ENCODE results near the gene SHC3. TPM values are rescaled to one million over a fixed set of nuclear protein-coding genes. Genes with fewer than 3 reads are reported as not detected.

Gene SHC3
- total RNA-seq, 1 donor from 2014 or later: 0.59 TPM

GRCh38 chr9:89038382-89039103 is 140.1 kb downstream of the SHC3 start:
- intact Hi-C loops (cut with micrococcal nuclease): no loop called here
- no peak for DNase-seq
- peak; percentile 92 for ATAC-seq

GRCh38 chr9:89037891-89038290 is 140.7 kb downstream of the SHC3 start:
- ATAC-seq (no peak), DNase-seq (no peak)
- intact Hi-C loops (cut with micrococcal nuclease): no loop called here

GRCh38 chr9:89037346-89037745 is 141.3 kb downstream of the SHC3 start:
- ATAC-seq (no peak), DNase-seq (no peak)
- intact Hi-C loops (cut with micrococcal nuclease): no loop called here

GRCh38 chr9:89036891-89037290 is 141.7 kb downstream of the SHC3 start:
- intact Hi-C loops (cut with micrococcal nuclease): no loop called here
- ATAC-seq: peak; percentile 32
- no peak for DNase-seq

- intact Hi-C loops (cut with micrococcal nuclease): no loop called here
- DNase-seq (no peak), ATAC-seq (peak; percentile 61)
Measured at GRCh38 chr9:89036383-89036782, 142.2 kb downstream of the SHC3 start.

GRCh38 chr9:89032661-89033060 is 146.0 kb downstream of the SHC3 start:
- intact Hi-C loops (cut with micrococcal nuclease): no loop called here
- DNase-seq (no peak), ATAC-seq (no peak)

GRCh38 chr9:89032173-89032572 is 146.4 kb downstream of the SHC3 start:
- DNase-seq (no peak), ATAC-seq (no peak)
- intact Hi-C loops (cut with micrococcal nuclease): no loop called here

GRCh38 chr9:89029788-89030187 is 148.8 kb downstream of the SHC3 start:
- intact Hi-C loops (cut with micrococcal nuclease): no loop called here
- ATAC-seq: no peak

GRCh38 chr9:89026876-89027275 is 151.7 kb downstream of the SHC3 start:
- DNase-seq (no peak), ATAC-seq (no peak)
- intact Hi-C loops (cut with micrococcal nuclease): no loop called here

More at GRCh38 chr9:89029788-89030187, 148.8 kb downstream of the SHC3 start:
- no peak for DNase-seq

GRCh38 chr9:89025553-89025952 is 153.1 kb downstream of the SHC3 start:
- ATAC-seq (no peak), DNase-seq (no peak)
- intact Hi-C loops (cut with micrococcal nuclease): no loop called here

- no peak for DNase-seq
- intact Hi-C loops (cut with micrococcal nuclease): no loop called here
- ATAC-seq: no peak
Measured at GRCh38 chr9:89024727-89025126, 153.9 kb downstream of the SHC3 start.

GRCh38 chr9:89023740-89024139 is 154.9 kb downstream of the SHC3 start:
- no peak for DNase-seq
- intact Hi-C loops (cut with micrococcal nuclease): no loop called here
- no peak for ATAC-seq

GRCh38 chr9:89022902-89023301 is 155.7 kb downstream of the SHC3 start:
- ATAC-seq (peak; percentile 77), DNase-seq (peak; percentile 50)
- intact Hi-C loops (cut with micrococcal nuclease): no loop called here

GRCh38 chr9:89022001-89022759 is 156.4 kb downstream of the SHC3 start:
- ATAC-seq (peak; percentile 76), DNase-seq (no peak)
- intact Hi-C loops (cut with micrococcal nuclease): no loop called here

- peak; percentile 68 for ATAC-seq
- intact Hi-C loops (cut with micrococcal nuclease): no loop called here
- DNase-seq: peak; percentile 44
Measured at GRCh38 chr9:89021154-89021803, 157.3 kb downstream of the SHC3 start.

- no peak for DNase-seq
- ATAC-seq: no peak
- intact Hi-C loops (cut with micrococcal nuclease): no loop called here
Measured at GRCh38 chr9:89020754-89021153, 157.9 kb downstream of the SHC3 start.

- ATAC-seq (no peak), DNase-seq (no peak)
- intact Hi-C loops (cut with micrococcal nuclease): no loop called here
Measured at GRCh38 chr9:89015336-89015735, 163.3 kb downstream of the SHC3 start.

GRCh38 chr9:89014153-89014552 is 164.5 kb downstream of the SHC3 start:
- no peak for ATAC-seq

GRCh38 chr9:89013660-89014059 is 165.0 kb downstream of the SHC3 start:
- intact Hi-C loops (cut with micrococcal nuclease): no loop called here
- ATAC-seq (no peak), DNase-seq (no peak)

More at GRCh38 chr9:89014153-89014552, 164.5 kb downstream of the SHC3 start:
- DNase-seq: no peak
- intact Hi-C loops (cut with micrococcal nuclease): no loop called here
